ENCODE data around the gene CHRNA1.
A peak's percentile ranks its signal among the peaks of the same experiment; 100 is the strongest.

Gene CHRNA1

DNA sequence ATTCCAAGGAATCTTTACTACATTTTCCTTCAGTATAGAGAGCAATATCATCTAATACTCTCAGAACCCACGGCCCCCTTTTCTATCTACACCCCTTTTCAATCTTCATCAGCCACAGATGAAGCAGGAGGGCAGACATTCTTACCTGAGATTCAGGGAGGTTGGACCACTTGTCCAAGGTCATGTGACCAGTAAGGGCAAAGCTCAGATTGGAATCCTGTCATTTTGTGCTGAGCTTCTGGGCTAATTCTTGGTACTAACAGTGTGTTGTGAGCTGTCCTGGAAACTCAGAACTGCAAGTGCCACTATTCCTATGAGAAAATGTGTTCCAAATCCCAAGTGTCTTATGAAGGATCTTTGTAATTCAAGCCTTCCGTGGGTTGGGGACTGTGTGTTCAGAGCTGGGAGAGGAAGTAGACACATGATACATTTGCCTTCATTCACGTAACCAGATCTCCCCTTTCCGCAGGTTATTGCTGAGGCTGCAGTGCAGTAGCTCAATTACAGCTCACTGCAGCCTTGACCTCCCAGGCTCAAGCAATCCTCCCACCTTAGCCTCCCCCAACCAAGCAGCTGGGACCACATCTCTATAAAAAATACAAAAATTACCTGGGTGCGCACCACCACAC is 3.3 kb downstream of the CHRNA1 start:
- DNase-seq (ENCODE audit: low spot score) = no peak

DNA sequence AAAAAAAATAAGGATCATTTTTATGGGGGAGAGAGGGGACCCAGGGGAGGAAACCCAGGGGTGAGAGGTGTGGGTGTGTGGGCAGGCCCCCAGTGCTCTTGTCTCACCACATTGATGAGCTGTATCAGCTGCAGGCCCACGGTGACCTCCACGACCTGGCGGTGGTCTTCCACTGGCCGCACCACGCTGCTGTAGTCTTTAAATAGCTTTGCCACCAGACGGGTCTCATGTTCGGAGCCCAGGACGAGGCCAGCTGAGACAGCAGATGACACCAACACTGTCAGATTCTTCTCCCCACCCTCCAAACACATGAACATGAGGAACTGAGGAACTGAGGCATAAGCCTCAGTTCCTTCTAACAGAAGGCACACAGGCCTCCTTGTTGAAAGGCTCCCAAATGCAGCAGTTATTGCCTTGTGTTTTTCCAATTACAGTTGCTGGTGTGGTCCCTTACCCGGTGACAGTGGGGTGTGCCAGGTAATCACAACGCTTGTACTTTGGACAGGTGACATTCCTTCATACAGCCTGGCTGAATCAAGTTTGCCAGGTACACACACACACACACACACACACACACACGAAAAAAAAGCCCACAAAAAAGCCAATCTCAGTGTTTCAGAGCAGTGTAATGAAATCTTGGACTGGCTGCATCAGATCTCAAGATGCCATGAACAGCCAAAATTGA is 4.7 kb downstream of the CHRNA1 start:
- DNase-seq (ENCODE audit: low spot score) = no peak

DNA sequence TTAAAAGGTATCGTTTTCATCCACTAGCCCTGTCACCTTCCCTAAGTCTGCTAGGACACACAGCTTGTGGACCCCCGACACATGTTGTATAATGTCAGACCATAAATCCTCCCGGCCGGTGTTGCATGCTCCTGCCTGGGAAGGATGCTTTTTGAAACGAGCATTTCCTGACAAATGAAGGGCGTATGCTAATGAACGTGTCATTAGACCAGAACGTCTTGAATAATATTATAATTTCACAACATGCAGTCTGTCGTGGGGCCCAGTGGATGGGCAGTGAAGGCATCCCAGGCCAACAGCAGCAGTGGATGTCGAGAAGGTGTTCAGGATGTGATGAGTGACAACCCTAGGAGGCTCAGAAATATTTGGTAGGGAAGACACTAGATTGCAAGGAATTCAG is 7.5 kb downstream of the CHRNA1 start:
- no peak for DNase-seq (ENCODE audit: low spot score)

DNA sequence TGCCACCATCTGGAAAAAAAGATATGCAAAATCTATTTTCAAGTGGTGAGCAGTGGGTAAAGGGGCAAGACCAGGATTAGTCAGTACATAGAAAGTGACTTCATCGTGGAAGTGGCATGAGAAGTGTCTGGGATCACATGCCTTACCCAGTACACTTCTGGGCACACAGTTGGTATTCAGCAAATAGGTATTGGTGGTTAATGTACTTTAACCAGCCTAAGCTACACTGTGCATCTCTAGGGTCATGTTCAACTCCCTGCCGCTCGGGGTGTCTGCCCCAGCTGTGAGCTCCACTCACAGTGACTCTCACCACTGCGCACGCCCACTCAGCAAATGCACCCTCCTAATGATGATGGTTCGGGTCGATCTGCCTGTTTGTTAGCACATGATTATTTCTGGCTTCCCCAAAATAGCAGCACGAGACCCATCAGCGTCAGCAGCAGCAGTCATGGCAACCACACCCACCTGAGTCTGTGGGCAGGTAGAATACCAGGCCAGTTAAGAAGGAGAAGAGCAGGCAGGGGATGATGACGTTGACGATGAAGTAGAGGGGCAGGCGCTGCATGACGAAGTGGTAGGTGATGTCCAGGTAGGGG is 11.1 kb downstream of the CHRNA1 start:
- no peak for DNase-seq (ENCODE audit: low spot score)

DNA sequence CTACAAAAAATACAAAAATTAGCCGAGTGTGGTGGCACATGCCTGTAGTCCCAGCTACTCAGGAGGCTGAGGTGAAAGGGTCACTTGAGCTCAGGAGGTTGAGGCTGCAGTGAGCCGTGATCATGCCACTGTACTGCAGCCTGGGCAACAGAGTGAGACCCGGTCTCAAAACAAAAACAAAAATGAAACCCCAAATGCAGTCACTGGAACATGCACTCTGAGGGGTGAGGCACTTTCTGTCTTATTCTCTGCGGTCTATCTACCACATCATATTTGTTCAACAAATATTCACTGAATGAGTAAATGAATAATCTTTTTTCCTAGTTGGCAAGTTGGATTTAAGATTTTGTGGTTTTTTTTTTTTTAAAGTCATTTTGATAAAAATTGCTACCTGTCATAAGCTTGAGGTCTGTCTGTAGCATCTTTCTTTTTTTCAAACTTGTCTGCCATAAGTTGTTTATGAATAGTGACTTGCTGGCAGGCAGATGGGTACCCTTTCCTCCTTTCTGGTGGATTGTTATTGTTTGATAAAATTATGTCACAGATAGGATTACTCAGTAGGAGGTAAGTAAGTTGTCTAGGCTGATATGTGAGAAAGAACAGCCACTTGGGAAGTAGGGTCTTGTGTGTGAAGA is 11.8 kb downstream of the CHRNA1 start:
- DNase-seq (ENCODE audit: low spot score) = no peak

DNA sequence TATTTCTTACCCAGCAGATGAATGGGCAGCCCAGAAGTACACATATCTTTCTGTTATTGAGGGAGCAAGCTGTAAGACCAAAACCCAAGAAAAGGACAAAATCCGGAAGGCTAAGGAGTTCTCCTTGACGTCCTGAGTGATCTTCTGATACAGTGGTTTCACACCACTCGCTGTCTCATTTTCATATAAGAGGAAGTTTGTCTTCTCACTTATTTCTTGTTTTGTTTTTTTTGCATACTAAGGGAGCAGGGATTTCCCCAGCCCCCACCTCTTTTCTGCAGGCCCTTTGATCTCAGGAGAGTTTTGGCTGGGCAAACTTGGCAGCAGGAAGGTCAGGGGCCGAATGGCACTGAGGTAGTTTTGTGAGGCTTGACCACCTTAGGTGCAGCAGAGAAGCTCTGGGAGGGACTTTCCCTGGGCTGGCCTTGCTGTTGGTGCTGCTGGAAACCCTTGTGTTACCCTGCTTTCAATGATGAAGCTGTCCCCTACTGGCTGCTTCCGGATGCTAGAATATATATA is 13.3 kb downstream of the CHRNA1 start:
- DNase-seq (ENCODE audit: low spot score) = no peak

DNA sequence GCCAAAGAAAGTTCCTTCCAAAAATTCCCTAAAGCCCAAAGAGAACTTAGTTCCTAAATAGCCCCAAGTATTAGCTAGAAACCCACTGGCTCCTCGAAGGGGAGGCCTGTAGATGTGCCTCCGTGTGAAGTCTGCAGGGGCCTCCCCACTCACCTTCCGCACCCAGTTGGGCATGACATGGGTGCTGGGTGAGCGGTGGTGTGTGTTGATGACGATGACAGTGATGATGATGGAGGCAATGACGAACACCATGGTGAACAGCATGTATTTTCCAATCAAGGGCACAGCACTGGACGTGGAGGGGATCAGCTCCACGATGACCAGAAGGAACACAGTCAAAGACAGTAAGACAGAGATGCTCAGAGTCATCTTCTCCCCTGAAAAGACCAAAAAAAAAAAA is 14.5 kb downstream of the CHRNA1 start:
- no peak for DNase-seq (ENCODE audit: low spot score)

DNA sequence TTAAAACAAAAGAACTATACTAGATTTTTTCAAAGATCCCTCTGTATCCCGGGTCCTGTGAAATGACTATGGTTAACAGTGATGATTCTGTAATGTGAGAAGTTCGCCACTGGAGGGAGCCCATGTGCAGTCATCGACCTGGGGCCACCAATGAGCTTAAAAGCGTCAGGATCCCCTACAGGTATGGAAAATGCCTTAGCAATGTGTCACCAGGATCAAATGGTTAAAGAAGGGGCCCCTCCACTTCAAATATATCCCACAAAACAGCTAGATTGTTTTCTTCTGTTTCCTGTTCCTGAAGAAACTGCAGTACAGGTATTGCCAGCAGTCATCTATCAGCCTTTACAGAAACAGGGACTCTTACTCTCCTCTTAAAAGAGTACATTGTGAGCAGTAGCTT is 15.3 kb downstream of the CHRNA1 start:
- DNase-seq (ENCODE audit: low spot score) = peak; percentile 73

DNA sequence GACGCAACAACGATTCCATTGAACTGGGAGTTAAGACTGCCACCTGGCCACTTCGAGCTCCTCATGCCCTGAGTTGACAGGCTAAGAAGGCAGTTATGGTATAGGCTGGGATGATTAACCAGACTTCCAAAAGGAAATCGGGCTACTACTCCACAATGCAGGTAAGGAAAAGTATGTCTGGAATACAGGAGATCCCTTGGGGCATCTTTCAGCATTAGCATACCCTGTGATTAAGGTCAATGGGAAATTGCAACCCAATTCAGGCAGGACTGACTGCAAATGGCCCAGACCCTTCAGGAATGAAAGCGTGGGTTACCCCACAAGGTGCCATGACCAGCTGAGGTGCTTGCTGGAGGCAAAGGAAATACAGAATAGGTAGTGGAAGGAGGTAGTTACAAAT is 19.1 kb downstream of the CHRNA1 start:
- no peak for DNase-seq (ENCODE audit: low spot score)

DNA sequence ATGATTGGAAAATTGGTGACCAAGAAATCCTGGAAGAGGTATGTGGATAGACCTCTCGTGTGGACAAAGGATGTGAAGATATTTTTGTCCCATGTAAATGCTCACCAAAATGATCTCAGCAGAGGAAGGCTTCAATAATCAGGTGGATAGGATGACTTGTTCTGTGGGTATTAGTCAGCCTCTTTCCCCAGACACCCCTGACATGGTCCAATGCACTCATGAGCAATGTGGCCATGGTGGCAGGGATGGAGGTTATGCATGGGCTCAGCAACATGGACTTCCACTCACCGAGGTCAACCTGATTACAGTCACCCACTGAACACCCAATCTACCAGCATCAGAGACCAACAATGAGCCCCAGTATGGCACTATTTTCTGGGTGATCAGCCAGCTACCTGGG is 20.2 kb downstream of the CHRNA1 start:
- no peak for DNase-seq (ENCODE audit: low spot score)

DNA sequence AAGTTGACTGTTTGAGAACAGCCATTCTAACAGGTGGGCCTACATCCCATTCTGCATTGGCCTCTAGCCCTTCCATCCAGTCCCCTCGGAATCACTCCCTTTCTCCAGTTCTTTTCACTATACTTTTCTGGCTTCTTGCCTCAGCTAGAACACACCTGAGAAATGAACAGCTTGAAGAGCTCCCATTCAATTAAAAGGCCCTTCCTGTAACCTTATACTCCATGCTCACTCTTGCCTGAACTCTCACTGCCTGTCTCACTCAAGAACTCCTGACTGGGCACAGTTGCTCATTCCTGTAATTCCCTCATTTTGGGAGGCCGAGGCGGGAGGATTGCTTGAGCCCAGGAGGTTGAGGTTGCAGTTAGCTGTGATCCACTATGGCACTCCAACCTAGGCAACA is 23.6 kb downstream of the CHRNA1 start:
- DNase-seq (ENCODE audit: low spot score) = no peak

DNA sequence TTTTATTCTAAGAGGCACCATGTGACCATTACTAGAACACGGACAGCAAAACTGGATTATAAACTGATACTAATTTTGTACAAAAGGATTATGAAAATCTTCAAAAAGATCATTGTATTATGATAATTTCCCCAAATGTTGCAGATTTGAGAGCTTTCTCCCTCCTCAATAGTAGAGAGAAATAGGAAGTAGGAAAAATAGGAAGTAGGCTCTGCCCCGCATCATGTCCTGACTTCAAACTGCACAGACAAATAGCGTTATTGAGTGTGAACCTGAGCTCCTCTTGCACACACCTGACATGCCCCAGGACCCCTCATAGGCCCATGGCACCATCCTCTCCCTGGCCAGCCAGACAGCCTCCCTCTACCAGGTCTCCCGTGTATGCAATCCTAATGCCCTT is 25.4 kb downstream of the CHRNA1 start:
- no peak for DNase-seq (ENCODE audit: low spot score)

DNA sequence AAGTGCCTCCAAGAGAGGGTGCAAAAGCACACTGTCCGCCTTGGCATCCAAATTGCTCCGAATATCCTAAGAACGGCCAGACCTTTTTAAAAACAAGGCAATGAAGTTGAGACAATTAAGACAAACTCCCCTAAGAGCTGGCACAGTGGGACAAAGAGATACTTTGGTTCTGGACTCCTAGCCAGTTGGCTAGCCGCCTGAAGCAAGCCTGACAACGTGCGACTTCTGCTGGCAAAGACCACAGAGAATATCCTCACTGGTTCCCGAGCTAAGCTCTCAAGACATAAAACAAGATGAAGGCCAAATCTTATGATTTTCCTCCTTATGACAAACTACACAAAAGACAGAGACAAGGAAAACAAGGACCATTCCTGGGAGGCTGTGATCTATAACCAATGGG is 32.7 kb downstream of the CHRNA1 start:
- no peak for DNase-seq (ENCODE audit: low spot score)

DNA sequence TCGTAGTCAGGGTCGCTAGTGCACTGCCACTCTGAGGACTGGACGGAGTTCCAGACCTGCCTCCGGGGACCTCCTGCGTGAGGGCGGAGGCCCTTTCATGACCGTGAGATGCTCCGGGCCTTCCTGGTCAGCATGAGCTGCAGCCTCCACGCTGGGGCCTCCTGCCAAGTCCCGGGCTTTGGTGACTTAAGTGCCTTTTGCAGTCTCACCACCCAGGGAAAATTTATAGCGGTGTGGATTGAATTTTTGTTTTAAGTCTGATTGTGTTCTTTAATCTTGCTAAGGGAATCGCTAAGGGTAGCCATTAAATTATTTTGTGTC is 33.6 kb downstream of the CHRNA1 start:
- DNase-seq (ENCODE audit: low spot score) = no peak

DNA sequence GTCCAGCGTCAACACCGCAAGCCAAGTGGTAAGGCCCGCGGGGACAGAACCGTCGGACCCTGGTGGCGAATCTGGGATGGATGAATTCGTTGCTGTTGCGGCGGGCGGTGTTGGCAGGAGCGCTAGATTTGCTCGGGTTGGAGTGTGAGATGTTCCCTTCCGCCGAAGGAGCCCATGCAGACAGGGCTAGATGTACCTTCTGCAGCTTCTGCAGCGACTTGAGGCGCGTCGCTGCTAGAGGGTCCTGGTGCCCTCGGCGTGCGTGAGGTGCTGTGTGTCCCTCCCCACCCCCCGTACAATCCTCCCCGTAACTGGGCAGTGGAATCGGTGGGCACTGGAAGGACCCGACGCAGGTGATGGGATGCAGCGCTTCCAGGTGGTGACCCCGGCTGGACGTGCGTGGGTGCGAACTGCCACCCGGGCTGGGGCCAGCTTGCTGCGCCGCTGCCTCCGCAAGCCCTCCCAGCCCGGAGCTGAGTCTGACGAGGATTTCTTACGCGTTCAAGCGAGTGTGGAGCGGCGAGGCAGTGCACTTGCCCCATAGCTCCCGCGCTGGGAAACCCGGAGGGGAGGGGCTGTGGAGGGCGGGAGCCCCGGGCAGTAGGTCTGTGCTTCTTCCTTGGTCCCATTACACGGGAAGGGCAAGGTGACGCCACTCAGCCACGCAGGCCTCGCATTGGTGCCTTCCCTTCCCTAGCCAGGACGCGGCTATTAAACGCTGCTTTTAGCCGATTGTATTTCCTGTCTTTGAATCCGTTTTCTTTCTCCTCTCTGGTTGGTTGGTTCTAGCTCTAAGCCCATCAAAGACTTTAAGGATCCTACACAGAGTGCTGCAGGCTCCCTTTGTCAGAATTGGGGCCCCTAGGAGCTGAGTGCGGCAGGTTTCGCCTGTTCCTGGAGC is 34.2 kb downstream of the CHRNA1 start:
- peak; percentile 45 for DNase-seq (ENCODE audit: low spot score)

DNA sequence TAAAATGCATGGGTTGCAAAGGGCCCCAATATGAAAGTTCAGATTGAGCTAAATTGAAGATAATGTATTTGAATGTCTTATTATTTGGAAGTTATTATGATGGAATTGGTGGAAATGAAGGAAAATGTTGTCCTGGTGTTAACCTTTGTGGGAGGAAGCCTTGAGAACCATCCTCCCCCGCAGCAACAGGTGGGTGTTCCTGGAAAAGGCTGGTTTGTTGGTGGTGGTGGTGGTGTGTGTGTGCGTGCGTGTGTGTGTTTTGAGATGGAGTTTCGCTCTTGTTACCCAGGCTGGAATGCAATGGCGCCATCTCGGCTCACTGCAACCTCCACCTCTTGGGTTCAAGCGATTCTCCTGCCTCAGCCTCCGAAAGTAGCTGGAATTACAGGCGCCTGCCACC is 36.2 kb downstream of the CHRNA1 start:
- DNase-seq (ENCODE audit: low spot score) = no peak

DNA sequence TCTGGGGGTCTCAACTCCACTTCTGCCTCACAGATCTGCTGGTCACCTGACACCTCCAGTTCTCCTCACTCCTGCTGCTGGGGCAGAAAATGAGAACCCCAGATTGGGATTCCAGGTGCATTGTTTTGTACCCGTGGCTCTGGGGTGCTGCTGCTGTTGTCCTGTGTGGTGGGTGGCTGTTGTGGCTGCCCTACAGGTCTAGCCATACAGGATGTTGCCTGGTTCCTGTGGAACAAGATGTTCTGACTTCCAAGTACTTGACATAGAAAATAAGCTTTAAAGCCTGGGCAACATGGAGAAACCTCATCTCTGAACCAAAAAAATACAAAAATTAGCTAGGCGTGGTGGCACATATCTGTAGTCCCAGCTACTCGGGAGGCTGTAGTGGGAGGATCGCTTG is 38.1 kb downstream of the CHRNA1 start:
- no peak for DNase-seq (ENCODE audit: low spot score)

DNA sequence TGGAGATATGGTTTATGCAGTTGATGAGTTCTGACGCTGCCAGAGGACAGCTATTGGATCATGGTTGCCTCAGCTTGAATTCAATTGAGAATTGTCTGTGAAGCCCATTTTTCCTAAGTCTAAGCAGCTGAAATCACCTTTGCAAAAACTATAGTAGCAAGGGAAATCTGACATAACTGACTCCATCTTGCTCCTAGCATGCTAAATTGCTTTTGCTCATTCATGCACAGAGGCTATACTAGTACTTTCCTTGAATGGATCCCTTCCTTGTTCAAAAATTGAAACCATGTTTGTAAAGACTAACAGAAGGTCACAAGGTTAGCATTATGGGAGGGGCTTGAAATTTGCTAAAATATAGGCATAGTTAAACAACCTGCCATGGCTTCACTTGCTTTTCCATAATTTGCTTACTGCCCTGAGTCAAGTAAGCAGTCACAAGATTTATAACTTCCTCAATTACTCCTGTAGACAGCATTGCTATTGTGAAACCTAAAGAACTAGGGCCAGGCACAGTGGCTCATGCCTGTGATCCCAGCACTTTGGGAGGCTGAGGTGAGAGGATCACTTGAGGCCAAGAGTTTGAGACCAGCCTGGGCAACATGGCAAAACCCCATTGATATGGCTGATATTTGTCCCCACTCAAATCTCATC is 41.2 kb downstream of the CHRNA1 start:
- no peak for DNase-seq (ENCODE audit: low spot score)

DNA sequence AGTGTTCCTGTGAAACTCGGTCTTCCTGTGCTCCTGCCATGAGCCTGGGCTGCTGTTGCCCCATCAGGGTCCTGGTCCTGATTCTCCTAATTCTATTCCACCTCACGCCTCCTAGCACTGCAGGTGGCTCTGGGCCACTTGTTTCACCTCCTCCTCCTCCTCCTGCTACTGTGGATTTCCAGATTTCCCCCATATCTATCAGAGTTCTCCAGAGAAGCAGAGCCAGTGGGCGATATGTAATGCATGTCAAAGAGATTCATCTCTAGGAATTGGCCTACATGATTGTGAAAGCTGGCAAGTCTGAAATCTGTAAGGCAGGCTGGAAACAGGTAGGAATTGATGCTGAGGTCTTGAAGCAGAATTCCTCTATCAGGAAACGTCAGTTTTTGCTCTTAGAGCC is 45.3 kb downstream of the CHRNA1 start:
- DNase-seq (ENCODE audit: low spot score) = no peak

DNA sequence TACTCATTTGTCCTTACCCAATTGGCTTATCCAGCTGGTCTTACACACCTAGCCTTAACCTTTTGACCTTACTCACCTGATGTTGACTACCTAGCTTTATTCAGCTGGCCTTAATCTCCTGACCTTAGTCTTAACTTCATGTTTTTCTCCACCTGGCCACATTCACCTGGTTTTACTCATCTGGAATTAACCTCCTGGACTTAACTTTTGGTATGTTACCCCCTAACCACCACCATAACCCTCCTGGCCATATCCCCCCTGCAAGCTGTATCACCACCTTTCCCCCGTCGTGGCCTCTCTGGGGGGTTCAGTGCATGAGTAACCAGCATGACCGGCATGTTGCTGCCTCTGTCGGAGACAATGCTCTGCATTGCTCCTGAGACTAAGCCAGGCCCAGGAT is 45.7 kb downstream of the CHRNA1 start:
- DNase-seq (ENCODE audit: low spot score) = no peak

DNA sequence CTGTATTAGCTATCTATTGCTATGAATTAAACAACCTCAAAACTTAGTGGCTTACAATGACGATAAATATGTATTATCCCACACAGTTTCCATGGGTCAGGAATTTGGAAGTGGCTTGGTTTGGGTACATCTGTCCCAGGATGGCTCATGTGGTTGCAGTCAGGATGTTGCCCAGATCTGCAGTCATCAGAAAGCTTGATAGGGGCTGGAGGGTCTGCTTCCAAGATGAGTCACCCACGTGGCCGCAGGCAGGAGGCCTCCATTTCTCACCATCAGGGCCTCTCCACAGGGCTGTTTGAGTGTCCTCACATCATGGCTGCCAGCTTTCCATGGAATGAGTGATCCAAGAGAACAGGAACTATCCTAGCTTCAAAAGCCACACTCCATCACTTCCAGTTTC is 46.4 kb downstream of the CHRNA1 start:
- DNase-seq (ENCODE audit: low spot score) = no peak

DNA sequence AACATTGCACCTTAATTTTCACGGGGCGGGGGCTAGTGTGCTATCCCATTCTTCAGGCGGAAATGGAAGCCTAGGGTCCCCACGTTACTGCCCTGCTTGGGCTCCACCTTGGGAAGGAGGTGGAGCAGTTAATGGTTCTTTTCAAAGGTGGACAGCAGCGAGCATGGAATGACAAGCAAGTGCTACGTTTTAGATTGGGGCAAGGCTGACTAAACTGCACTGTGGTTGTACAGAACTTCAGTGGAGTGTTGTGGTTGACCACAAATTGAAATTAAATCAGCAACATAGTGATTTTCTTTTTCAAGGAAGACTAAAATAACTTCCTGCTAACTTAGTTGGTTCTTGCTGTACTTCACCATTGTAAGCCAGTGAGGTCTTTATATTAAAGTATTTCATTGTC is 47.0 kb downstream of the CHRNA1 start:
- DNase-seq (ENCODE audit: low spot score) = no peak

Data from D341Med (cell line).